ENCODE data around the gene AMOTL1.
"Not testable (repeated sequence)": the region's sequence is repeated elsewhere in the genome, so short reads cannot be mapped to it uniquely, and the experiment has no call there.

AMOTL1 gene

GRCh38 chr11:94802501-94802900 is 34.3 kb downstream of the AMOTL1 start:
- DNase-seq, result no peak
- H3K4me1 Mint-ChIP-seq, result no peaks in the 10 kb centered on the region
- no peak overlapping the region for H3K4me3 Mint-ChIP-seq
- no peaks in the 10 kb centered on the region for H3K27me3 Mint-ChIP-seq
- no peaks in the 10 kb centered on the region for H3K36me3 Mint-ChIP-seq
- ATAC-seq (replicated peaks), result no peak
- no peaks in the 10 kb centered on the region for H3K9me3 Mint-ChIP-seq
- no peak overlapping the region for H3K27ac Mint-ChIP-seq

GRCh38 chr11:94803491-94803890 is 35.3 kb downstream of the AMOTL1 start:
- H3K27me3 Mint-ChIP-seq, result no peaks in the 10 kb centered on the region
- no peaks in the 10 kb centered on the region for H3K9me3 Mint-ChIP-seq
- no peak for DNase-seq
- no peaks in the 10 kb centered on the region for H3K36me3 Mint-ChIP-seq
- no peak overlapping the region for H3K4me3 Mint-ChIP-seq
- H3K4me1 Mint-ChIP-seq, result no peaks in the 10 kb centered on the region
- no peak overlapping the region for H3K27ac Mint-ChIP-seq
- ATAC-seq (replicated peaks), result no peak

GRCh38 chr11:94804874-94805273 is 36.7 kb downstream of the AMOTL1 start:
- Mint-ChIP-seq H3K4me3 (no peak overlapping the region), H3K27ac (no peak overlapping the region), H3K27me3 (no peaks in the 10 kb centered on the region), H3K36me3 (no peaks in the 10 kb centered on the region), H3K4me1 (no peaks in the 10 kb centered on the region), H3K9me3 (no peaks in the 10 kb centered on the region)
- ATAC-seq (replicated peaks), result no peak
- DNase-seq, result no peak

- no peaks in the 10 kb centered on the region for H3K36me3 Mint-ChIP-seq
- DNase-seq, result no peak
These were observed 37.9 kb downstream of the AMOTL1 start for GRCh38 chr11:94806014-94806413.

GRCh38 chr11:94806419-94806818 is 38.3 kb downstream of the AMOTL1 start:
- Mint-ChIP-seq H3K4me1 (peaks cover 0 to 5% of the 10 kb centered on the region in 2 donors), H3K4me3 (no peak overlapping the region), H3K36me3 (no peaks in the 10 kb centered on the region), H3K27me3 (no peaks in the 10 kb centered on the region), H3K9me3 (no peaks in the 10 kb centered on the region), H3K27ac (no peak overlapping the region)
- DNase-seq (no peak), ATAC-seq (replicated peaks) (no peak)

More at GRCh38 chr11:94806014-94806413, 37.9 kb downstream of the AMOTL1 start:
- H3K9me3 Mint-ChIP-seq, result no peaks in the 10 kb centered on the region
- no peak for ATAC-seq (replicated peaks)
- no peaks in the 10 kb centered on the region for H3K27me3 Mint-ChIP-seq
- no peak overlapping the region for H3K4me3 Mint-ChIP-seq
- no peak overlapping the region for H3K27ac Mint-ChIP-seq
- peaks cover 0 to 5% of the 10 kb centered on the region in 2 donors for H3K4me1 Mint-ChIP-seq

- no peak for ATAC-seq (replicated peaks)
- Mint-ChIP-seq H3K27me3 (no peaks in the 10 kb centered on the region), H3K4me3 (no peak overlapping the region), H3K27ac (no peak overlapping the region), H3K36me3 (no peaks in the 10 kb centered on the region), H3K4me1 (peaks cover 0 to 5% of the 10 kb centered on the region in 2 donors), H3K9me3 (no peaks in the 10 kb centered on the region)
- DNase-seq, result no peak
These were observed 41.1 kb downstream of the AMOTL1 start for GRCh38 chr11:94809251-94809650.

- ATAC-seq (replicated peaks), result not testable (repeated sequence)
These were observed 44.9 kb downstream of the AMOTL1 start for GRCh38 chr11:94812724-94813720.

GRCh38 chr11:94814272-94814976 is 46.3 kb downstream of the AMOTL1 start:
- Mint-ChIP-seq H3K4me1 (peaks cover 0 to 5% of the 10 kb centered on the region in 2 donors), H3K36me3 (no peaks in the 10 kb centered on the region), H3K4me3 (no peak overlapping the region), H3K9me3 (peaks cover 1 to 4% of the 10 kb centered on the region in 2 donors), H3K27me3 (no peaks in the 10 kb centered on the region), H3K27ac (no peak overlapping the region)
- no peak for DNase-seq
- no peak for ATAC-seq (replicated peaks)

More at GRCh38 chr11:94812724-94813720, 44.9 kb downstream of the AMOTL1 start:
- H3K4me1 Mint-ChIP-seq, H3K9me3 Mint-ChIP-seq, H3K36me3 Mint-ChIP-seq, H3K27ac Mint-ChIP-seq, H3K4me3 Mint-ChIP-seq, H3K27me3 Mint-ChIP-seq, DNase-seq: not testable (repeated sequence)

- Mint-ChIP-seq H3K4me1 (no peaks in the 10 kb centered on the region), H3K27ac (no peak overlapping the region), H3K4me3 (no peak overlapping the region), H3K27me3 (no peaks in the 10 kb centered on the region), H3K36me3 (no peaks in the 10 kb centered on the region), H3K9me3 (peaks cover 1 to 4% of the 10 kb centered on the region in 2 donors)
- no peak for ATAC-seq (replicated peaks)
- DNase-seq, result no peak
These were observed 47.7 kb downstream of the AMOTL1 start for GRCh38 chr11:94815705-94816344.

GRCh38 chr11:94820480-94820879 is 52.3 kb downstream of the AMOTL1 start:
- no peak for DNase-seq
- Mint-ChIP-seq H3K27me3 (no peaks in the 10 kb centered on the region), H3K9me3 (peaks cover 1 to 4% of the 10 kb centered on the region in 2 donors)

GRCh38 chr11:94821439-94821838 is 53.3 kb downstream of the AMOTL1 start:
- Mint-ChIP-seq H3K4me3 (no peak overlapping the region), H3K36me3 (no peaks in the 10 kb centered on the region), H3K27me3 (no peaks in the 10 kb centered on the region), H3K4me1 (no peaks in the 10 kb centered on the region), H3K9me3 (no peaks in the 10 kb centered on the region), H3K27ac (no peak overlapping the region)
- ATAC-seq (replicated peaks) (no peak), DNase-seq (no peak)

More at GRCh38 chr11:94820480-94820879, 52.3 kb downstream of the AMOTL1 start:
- ATAC-seq (replicated peaks), result no peak
- Mint-ChIP-seq H3K27ac (no peak overlapping the region), H3K36me3 (no peaks in the 10 kb centered on the region), H3K4me1 (no peaks in the 10 kb centered on the region), H3K4me3 (no peak overlapping the region)

- Mint-ChIP-seq H3K27me3 (no peaks in the 10 kb centered on the region), H3K4me3 (no peak overlapping the region), H3K4me1 (no peaks in the 10 kb centered on the region), H3K27ac (no peak overlapping the region), H3K36me3 (no peaks in the 10 kb centered on the region), H3K9me3 (no peaks in the 10 kb centered on the region)
- ATAC-seq (replicated peaks), result no peak
- no peak for DNase-seq
These were observed 53.9 kb downstream of the AMOTL1 start for GRCh38 chr11:94822080-94822479.

- H3K4me1 Mint-ChIP-seq, result no peaks in the 10 kb centered on the region
- no peak overlapping the region for H3K27ac Mint-ChIP-seq
- ATAC-seq (replicated peaks) (no peak), DNase-seq (no peak)
- H3K9me3 Mint-ChIP-seq, result no peaks in the 10 kb centered on the region
- H3K36me3 Mint-ChIP-seq, result no peaks in the 10 kb centered on the region
- no peaks in the 10 kb centered on the region for H3K27me3 Mint-ChIP-seq
- H3K4me3 Mint-ChIP-seq, result no peak overlapping the region
These were observed 55.1 kb downstream of the AMOTL1 start for GRCh38 chr11:94823102-94823732.

- no peaks in the 10 kb centered on the region for H3K27me3 Mint-ChIP-seq
- no peaks in the 10 kb centered on the region for H3K4me1 Mint-ChIP-seq
- no peaks in the 10 kb centered on the region for H3K9me3 Mint-ChIP-seq
- no peak overlapping the region for H3K27ac Mint-ChIP-seq
- ATAC-seq (replicated peaks), result no peak
- DNase-seq, result no peak
- H3K36me3 Mint-ChIP-seq, result no peaks in the 10 kb centered on the region
- H3K4me3 Mint-ChIP-seq, result no peak overlapping the region
These were observed 56.9 kb downstream of the AMOTL1 start for GRCh38 chr11:94825031-94825430.

All from stimulated activated naive B cell treated with anti-CD40 and anti-IgM and Interleukin-4, amounts not matched to agents 10 μg/mL and 1 μg/mL and 100 μg/mL, for 72 hours (primary cell).